ENCODE measurements around the gene SPRTN.
A peak's percentile ranks its signal among the peaks of the same experiment; 100 is the strongest.
"Not testable (repeated sequence)": the region's sequence is repeated elsewhere in the genome, so short reads cannot be mapped to it uniquely, and the experiment has no call there.

SPRTN gene

DNA sequence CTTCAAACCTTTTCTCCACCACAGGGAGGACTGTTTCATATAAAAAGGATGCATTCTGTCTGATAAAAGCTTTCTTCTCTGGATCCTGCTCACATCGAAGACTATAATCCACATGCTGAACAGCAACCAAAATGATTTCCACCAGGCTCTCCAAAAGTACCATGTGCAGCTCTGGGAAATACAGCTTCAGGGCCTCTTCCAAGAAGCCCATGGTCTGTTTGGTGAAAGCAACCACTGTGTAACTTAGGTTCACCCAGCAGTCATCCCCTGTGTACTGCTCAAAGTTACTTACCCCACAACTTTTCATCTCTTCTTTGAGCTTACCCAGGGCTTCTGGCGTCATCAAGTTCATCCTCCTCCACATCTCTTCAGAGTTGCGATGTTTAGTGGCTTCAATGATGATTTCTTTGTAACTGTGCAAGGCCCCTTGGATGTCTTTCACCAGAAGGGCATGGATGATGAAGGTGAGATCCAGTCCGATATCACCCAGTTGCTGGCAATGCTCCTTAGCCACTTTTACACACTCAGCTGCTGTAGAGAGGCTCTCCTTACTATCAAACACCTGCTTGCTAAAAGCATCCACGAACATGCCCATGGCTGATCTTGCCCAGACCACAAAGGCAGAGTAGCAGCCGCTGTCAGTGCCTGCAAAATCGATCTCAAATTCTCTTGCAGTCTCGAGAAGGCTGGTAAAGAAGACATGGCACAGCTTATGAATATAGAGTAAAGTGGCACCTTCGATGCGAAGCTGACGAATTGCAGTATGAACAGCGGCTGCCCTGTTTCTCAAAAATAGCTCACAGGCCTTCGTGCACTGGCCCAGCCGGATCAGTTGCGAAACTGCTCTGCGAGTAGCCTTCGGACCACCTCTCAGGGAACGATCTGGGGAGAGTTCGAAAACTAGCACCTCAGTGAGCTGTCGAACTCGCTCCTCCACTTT is 2.2 kb upstream of the SPRTN start:
- DNase-seq: no peak

DNA sequence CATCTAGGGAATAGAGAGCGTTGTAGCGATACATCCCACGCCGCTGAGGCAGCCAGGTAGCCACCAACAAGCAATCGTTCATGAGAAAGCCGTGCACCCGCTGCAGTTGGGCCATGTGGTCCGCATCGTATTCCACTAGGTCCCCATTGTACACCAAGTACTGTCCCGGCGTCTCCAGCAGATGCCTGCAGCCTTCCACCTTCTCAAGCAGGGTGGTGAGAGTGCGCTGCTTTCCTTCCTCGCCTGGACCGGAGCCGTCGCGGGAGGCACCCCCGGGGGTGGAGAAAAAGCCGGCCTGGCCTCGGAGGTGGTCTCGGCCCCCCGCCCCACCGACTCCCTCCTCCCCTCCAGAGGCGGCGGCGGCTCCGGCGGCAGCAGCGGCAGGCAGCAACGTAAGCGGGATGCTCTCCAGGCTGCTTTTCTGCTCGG is 1.0 kb upstream of the SPRTN start:
- peak in 6 of 56 donors; percentile 29 to 60 (median 47) for DNase-seq

- DNase-seq: peak; percentile 67 to 99 (median 92)
These were observed 422 bp upstream of the SPRTN start, which contains the start of gene EXOC8 for GRCh38 chr1:231337472-231338269. Gene EXOC8, minus strand, starts transcription at chr1:231337852. Its CDS starts 107 bp downstream, at chr1:231337745.

DNA sequence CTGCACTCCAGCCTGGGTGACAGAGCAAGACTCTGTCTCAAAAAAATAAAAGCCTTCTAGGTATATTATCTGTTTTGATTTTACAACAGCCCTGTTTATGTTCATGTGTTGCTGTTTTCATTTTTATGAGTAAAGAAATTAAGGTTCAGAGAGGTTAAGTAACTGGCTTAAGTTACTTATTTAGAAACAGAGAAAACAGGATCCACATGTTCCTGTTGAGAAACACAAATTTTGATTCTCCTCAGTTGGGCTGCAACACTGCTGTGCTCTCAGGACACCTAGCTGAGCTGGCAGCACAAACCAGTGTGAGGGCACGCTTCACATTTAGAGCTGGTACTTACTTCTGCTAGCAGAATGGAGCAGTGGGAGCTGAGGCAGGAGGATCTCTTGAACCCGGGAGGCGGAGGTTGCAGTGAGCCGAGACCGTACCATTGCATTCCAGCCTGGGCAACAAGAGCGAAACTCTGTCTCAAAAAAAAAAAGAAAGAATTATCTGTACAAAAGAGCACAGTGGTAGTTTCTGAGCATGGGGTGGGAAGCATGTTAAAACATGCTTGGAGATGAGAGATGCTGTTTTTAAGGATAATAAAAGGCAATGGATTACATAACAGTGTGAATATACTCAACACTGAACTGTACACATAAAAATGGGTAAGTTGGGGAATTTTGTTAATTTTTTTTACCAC is 2.4 kb downstream of the SPRTN start:
- DNase-seq: no peak

DNA sequence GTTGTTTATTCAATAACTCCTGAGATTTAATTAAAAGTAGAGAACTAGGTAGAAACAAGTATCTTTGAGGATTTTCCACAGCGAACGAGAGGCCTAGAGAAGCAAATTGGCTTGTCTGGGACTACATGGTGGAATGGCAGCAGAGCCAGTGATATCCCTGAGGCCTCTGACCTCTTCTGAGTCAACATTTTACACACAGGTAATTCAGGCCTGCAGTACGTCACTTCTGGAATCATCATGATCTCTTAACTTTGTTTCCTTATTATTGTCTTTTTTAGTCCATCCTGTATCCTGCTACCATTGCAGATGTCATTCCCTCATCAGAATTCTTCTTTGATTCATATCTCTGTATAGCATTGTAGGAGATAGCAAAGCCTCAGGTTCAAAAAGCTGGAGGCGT is 9.9 kb downstream of the SPRTN start:
- no peak for DNase-seq

DNA sequence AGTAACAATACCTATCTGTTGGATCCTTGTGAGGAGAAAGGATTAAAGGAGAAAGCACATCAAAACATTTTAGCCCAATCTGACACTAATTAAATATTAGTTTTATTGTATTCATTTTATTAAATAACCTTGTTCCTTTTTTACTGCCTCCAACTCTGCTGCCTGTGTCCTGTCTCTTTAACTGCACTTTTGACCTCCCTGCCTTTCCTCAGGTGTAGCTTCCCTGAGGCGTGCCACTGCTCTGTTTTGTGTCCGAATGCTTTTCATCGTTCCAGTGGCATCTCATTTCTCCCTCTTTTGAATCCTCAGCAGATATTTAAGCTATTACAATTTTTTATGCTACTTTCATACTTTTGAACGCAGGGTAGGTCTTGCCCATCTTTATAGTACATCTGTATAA is 10.3 kb downstream of the SPRTN start:
- DNase-seq: no peak

DNA sequence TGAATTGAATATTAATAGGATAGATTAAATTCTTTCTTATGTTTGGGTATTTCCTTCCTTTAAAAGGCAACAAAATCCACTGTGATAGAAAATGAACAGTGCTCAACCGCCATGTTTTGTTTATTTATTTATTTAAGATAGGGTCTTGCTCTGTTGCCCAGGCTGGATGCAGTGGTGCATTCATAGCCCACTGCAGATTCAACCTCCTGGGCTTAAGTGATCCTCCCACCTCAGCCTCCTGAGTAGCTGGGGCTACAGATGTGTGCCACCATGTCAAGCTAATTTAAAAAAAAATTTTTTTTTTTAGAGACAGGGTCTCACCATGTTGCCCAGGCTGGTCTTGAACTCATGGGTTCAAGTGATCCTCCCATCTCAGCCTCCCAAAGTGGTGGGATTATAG is 10.8 kb downstream of the SPRTN start:
- DNase-seq: not testable (repeated sequence)

GRCh38 chr1:231351816-231352215 is 13.7 kb downstream of the SPRTN start:
- no peak for DNase-seq

DNA sequence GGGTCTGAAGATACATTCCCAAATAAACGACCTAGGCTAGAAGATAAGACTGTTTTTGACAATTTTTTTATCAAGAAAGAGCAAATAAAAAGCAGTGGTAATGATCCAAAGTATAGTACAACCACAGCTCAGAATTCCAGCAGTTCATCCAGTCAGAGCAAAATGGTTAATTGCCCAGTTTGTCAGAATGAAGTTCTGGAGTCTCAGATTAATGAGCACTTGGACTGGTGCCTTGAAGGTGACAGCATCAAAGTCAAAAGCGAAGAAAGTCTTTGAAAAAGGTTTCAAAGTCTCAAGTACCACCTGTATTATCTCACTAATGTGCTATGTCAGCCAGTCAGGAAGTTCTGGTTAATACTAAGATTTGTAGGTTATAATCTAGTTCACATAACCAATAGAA is 15.0 kb downstream of the SPRTN start:
- DNase-seq: no peak

DNA sequence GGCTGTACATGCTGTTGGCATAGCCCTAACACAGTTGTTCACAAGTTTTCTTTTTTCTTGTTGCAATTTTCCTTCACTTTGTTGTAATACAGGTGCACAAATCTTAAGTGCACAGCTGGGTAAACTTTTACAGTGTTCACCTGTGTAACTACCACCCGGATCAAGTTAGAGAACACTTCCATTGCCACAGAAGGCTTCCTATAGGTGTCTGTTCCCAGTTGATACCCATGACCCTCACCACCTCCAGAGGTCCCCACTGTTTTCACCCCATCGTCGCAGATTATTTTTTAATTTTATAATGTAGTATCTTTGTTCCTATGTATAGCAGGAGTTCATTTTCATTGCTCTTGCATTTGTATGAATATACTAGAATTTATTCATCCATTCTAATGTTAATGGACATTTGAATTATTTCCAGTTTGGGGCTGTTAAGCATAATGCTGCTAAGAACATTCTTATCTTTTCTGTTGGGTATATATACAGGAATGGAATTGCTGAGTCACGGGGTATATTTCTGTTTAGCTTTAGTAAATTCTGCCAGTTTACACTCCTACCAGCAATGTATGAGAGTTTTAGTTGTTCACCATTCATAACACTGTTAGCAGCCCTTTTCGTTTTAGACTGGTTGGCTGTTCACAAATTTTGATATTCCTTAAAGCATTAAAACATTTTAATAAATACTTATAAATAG is 16.4 kb downstream of the SPRTN start:
- no peak for DNase-seq

GRCh38 chr1:231355171-231355570 is 17.1 kb downstream of the SPRTN start:
- DNase-seq: no peak

DNA sequence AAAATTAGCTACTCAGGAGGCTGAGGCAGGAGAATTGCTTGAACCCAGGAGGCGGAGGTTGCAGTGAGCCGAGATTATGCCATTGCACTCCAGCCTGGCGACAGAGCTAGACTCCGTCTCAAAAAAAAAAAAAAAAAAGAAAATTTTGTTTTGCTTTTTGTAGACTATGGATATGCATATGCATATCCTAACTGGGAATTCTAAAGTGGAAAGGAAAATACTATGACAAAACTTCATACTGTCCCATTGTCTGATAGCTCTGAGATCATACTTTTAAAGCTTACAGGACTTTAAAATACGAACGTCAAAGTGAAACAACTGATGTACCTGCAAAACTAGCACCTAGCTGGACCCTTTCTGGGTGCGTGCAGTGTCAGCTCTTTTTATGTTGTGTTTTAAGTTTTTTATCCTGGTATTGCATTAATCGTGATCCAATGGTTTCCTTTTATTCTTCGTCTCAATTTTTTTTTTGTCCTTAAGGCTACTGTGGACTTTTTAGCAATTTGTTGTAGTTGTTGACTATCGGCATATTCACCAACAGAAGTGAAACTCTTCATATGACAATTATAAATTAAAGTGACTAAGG is 19.2 kb downstream of the SPRTN start:
- no peak for DNase-seq

DNA sequence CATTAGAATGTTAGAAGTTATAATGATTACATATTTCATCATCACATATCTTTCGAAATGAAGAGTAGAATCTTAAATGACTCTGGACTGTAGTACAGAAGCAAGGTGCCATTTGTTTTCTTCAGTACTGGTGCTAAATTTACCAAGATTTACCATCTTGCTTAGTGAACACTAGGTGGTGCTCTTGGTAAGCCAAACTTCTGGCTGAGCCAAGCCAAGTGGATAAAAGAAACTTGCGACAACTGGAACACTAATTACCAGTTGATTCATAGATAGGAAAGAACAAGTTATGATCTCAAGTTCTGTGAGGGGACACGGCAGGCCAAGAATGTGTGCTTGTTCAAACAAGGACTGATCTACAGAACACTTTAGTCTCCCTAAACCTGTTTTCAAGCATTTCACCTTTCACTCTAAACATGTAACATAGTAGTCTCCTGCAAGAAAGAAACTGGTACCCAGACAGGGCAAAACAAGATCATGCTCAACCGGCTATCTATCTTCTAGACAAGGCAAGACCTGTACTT is 19.8 kb downstream of the SPRTN start:
- DNase-seq: peak in 13 of 56 donors; percentile 6 to 51 (median 24)

- no peak for DNase-seq
These were observed 21.0 kb downstream of the SPRTN start for GRCh38 chr1:231359113-231359512.

GRCh38 chr1:231362325-231362724 is 24.2 kb downstream of the SPRTN start:
- DNase-seq: no peak

GRCh38 chr1:231363624-231364023 is 25.5 kb downstream of the SPRTN start:
- DNase-seq: no peak

- no peak for DNase-seq
These were observed 26.1 kb downstream of the SPRTN start for GRCh38 chr1:231364192-231364591.

GRCh38 chr1:231369282-231369681 is 31.2 kb downstream of the SPRTN start:
- DNase-seq: peak in 14 of 56 donors; percentile 2 to 38 (median 18)

- no peak for DNase-seq
These were observed 34.4 kb downstream of the SPRTN start for GRCh38 chr1:231372501-231372900.

DNA sequence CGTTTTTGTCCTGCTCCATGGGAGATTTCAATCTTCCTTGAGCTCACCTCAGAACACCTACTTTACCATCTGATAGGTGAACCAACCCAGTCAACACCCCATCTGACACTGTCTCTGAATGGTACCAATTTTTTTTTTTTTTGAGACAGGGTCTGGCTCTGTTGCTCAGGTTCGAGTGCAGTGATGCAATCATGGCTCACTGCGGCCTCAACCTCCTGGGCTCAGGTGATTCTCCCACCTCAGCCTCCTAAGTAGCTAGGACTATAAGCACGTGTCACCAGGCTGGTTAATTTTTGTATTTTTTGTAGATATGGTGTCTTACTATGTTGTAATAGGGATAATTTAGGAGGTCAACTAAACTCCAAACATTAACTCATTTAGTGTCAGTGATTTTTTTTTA is 36.3 kb downstream of the SPRTN start:
- no peak for DNase-seq

Data from amygdala (tissue), 56 donors.